Femur (tissue), 1 donor: ENCODE data around the gene COPA.

Experiments used
- DNase-seq: peaks from one replicate; pipeline ENCODE4 v3.0.0-alpha.2; 2017

COPA gene

GRCh38 chr1:160362168-160362957 lies 19.3 kb upstream of the COPA start:
- no peak for DNase-seq

DNA sequence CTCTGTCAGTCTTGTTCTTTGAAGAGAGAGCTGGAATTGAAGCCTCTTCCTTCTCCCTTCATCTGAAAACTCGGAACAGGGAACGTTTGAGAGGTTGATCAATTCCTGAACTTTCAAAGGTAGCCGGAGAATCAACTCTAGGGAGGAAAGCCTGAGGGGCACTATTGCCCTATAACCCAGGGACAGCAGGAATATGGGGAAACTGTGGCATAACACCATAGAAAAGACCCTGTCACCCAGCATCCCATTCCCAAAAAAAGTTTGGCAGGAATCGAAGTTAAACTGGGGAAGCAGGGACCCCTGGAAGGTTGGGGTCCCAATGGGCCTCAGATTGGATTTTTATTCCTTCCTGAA lies 18.7 kb upstream of the COPA start:
- DNase-seq: no peak

GRCh38 chr1:160361199-160361598 lies 18.1 kb upstream of the COPA start:
- no peak for DNase-seq

- no peak for DNase-seq
Observed at GRCh38 chr1:160360227-160360695, 17.2 kb upstream of the COPA start.

DNA sequence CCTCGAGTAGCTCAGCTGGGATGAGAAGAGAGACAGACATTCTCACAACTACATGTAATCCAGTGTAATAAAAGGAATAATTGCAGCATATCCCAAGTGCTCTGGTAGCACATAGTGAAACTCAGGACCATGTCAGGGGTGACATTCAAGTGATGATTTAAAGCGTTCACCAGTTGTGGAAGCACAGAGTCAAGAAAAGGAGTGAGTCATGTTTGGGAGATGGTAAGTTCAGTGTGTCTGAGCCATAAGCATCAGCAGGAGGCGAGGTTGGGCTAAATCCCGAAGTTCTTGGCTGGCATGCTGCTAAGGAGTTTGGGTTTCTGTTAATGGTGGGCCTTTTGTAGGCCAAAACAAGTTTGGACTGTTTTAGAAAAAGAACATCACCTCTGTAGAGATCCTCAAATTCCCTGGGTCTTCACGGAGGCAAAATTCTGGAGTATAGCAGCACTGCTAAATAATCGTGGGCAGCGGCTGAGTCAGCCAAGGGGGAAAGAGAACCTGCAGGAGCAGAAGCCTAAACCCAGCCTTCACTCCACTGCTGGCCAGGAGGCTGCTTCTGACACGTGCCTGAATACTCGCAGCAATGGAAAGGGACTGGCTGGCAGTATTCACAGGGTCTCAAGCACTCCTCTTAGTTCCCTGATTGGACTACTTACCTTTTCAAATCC lies 16.6 kb upstream of the COPA start:
- DNase-seq: no peak

GRCh38 chr1:160358073-160358472 lies 15.0 kb upstream of the COPA start:
- DNase-seq: no peak

DNA sequence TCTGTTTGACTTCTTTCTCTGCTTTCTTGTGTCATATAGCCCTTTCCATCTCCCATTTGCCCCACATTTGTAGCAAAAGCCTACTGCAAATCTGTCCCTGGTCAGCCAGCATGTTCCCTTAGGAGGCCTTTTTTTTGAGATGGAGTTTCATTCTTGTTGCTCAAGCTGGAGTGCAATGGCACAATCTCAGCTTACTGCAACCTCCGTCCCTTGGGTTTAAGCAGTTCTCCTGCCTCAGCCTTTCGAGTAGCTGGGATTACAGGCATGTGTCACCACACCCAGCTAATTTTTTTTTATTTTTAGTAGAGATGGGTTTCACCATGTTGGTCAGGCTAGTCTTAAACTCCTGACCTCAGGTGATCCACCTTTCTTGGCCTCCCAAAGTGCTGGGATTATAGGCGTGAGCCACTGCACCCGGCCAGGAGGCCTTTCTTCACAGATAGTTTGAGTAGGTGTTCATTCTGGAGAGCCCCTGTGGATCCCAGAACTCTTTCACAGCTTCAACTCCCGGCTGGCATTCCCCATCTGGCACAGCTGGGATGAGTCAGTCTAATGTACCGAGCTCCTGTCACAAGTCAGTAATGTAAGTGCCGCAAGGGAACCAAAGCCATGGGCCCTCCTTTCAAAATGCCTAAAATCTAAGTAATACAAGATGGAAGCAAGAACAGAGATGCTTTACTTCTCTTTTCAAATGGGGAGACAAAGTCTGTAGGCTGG lies 14.4 kb upstream of the COPA start:
- DNase-seq: no peak

DNA sequence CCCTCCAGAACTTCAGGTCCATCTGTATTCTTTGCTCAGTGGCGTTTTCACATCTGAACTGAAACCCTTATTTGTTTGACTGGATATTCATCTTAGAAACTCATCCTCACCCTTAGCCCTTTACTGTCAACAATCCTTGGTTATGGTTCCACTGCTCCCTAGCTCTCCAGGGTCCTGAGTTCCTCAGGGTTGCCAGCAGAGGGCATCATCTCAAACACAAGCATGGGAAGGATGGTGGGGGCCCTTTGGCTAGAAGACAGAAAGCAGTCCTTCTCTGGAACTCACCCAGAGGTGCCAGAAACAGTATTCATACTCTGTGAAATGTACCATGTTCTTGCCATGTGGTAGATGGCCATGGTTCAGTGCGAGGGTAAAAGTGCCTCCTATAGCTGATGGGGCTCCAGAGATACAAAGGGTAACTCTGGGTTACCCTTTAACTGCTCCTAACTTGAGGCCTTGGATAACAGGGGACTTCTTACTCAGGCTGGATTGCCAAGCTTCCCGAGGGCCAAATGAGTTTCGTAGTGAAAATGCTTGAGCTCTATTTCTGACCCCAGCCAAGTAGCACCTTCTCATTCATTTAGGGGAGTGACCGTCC lies 11.4 kb upstream of the COPA start:
- DNase-seq: no peak

GRCh38 chr1:160353223-160353622 lies 10.2 kb upstream of the COPA start:
- no peak for DNase-seq

GRCh38 chr1:160352555-160352954 lies 9.5 kb upstream of the COPA start:
- no peak for DNase-seq

DNA sequence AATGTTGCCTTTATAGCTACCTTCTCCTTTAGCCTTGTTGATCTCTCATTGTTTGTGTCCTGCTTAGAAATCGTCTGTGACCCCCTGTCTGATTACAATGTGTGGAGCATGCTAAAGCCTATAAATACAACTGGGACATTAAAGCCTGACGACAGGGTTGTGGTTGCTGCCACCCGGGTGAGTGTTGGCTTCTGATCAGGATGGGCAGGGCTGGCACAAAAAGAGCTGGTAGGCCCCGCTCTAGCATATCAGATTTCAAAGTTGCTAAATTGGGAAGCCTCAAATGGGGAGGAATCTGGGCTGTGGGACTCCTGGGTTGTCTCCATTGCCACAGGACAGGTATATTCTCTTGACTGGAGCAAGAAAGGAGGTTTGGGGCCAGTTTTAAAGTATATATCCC lies 8.6 kb upstream of the COPA start:
- peak; percentile 65 for DNase-seq

- no peak for DNase-seq
Observed at GRCh38 chr1:160346958-160347357, 3.9 kb upstream of the COPA start.

GRCh38 chr1:160346463-160346862 lies 3.4 kb upstream of the COPA start:
- no peak for DNase-seq

- DNase-seq: no peak
Observed at GRCh38 chr1:160344936-160345335, 1.9 kb upstream of the COPA start.

GRCh38 chr1:160344241-160344640 lies 1.2 kb upstream of the COPA start:
- no peak for DNase-seq

- DNase-seq: no peak
Observed at GRCh38 chr1:160342526-160342925, 524 bp downstream of the COPA start.

GRCh38 chr1:160340866-160341265 lies 2.2 kb downstream of the COPA start:
- no peak for DNase-seq

- no peak for DNase-seq
Observed at GRCh38 chr1:160340146-160340545, 2.9 kb downstream of the COPA start.

- no peak for DNase-seq
Observed at GRCh38 chr1:160338580-160338979, 4.5 kb downstream of the COPA start.

DNA sequence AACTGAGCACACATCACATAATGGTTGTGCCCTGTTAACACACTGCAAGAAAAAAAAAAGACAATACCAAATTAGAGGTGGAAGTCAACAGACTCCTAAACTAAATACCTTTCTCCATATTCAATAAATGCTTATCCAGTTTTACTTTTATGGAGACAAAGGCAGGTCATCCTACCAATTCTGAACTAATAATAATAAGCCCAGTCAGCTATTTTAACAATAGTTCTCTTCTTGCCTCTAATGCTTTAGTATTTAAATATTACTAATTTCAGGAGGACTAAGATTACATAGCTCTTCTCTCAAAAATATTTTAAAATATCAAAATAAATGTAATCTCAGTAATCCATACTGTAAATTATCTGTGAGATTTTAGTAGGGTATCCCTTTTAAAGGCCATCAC lies 10.5 kb downstream of the COPA start:
- no peak for DNase-seq

DNA sequence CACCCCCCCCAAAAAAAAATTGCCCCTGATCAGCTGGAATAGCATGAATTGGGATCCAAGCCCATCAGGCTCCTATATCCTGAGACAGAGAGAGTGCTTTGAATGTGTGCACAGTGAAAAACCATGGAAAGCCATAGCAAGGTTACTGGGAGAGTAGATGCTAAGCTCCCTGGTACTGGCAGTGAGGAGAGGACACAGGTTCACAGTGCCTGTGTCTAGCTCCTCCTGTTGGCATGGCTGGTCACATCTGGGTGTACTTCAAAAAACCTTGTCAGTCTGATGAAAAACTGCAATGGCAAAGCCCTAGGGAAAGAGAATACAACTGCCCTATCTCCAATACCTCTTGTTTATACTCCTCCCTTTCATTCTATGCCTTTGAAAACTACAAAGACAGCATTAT lies 12.9 kb downstream of the COPA start:
- DNase-seq: no peak

GRCh38 chr1:160328184-160328583 lies 14.9 kb downstream of the COPA start:
- DNase-seq: no peak

DNA sequence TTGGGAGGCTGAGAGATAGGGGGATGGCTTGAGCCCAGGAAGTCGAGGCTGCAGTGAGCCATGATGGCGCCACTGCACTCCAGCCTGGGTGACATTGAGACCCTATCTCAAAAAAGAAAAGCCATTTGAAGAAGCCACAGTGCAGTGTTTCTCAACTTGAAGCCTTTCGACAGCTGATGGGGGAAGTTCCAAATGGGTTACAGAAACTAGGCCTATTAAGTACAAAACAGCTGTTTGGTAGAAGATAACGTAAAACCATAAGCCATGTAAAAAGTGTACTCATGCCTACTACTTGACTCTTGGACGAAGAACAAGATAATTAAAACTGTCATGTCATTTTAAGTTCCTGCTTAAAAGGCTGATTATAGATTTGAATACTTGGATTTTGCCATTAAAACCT lies 16.6 kb downstream of the COPA start:
- no peak for DNase-seq

GRCh38 chr1:160325252-160325651 lies 17.8 kb downstream of the COPA start:
- DNase-seq: no peak
